SU-DHL-6 (cell line): ENCODE measurements around the gene ZBTB44.

Experiments used
- H2AFZ ChIP-seq: fragments of 200-600 bp; sonication (generic); 2 replicates; pipeline ENCODE4 v1.6.1; 2014; ENCODE audit warnings: low read depth, mild to moderate bottlenecking, moderate library complexity, mixed read lengths, antibody characterized with exemption, low read length; ENCODE audit not compliant: severe bottlenecking
- H3F3A ChIP-seq: fragments of 200-600 bp; shearing (Covaris generic); 2 replicates; pipeline ENCODE4 v1.6.0; 2016; ENCODE audit warnings: antibody characterized with exemption, mild to moderate bottlenecking; ENCODE audit not compliant: insufficient read depth
- H3K27ac ChIP-seq: fragments of 200-600 bp; sonication (generic); 2 replicates; pipeline ENCODE4 v1.5.1; 2016; ENCODE audit warnings: low read depth, mild to moderate bottlenecking, low read length, moderate library complexity, mixed read lengths
- H3K27me3 ChIP-seq: fragments of 200-600 bp; sonication (generic), shearing (Covaris generic); 2 replicates; pipeline ENCODE4 v1.6.0; 2014; ENCODE audit warnings: mild to moderate bottlenecking, low read length
- H3K36me3 ChIP-seq: fragments of 200-600 bp; sonication (generic); 2 replicates; pipeline ENCODE4 v1.6.1; 2014; ENCODE audit warnings: mild to moderate bottlenecking, low read length, mixed read lengths
- H3K4me2 ChIP-seq: fragments of 300-600, 200-600 bp; shearing (Covaris generic), sonication (generic); 2 replicates; pipeline ENCODE4 v1.6.0; 2014; ENCODE audit warnings: low read length, low read depth, mild to moderate bottlenecking; ENCODE audit not compliant: poor library complexity, severe bottlenecking
- H3K4me3 ChIP-seq: fragments of 200-600 bp; sonication (generic); 2 replicates; pipeline ENCODE4 v1.5.1; 2014; ENCODE audit warnings: antibody characterized with exemption, low read length, mild to moderate bottlenecking, mixed read lengths; ENCODE audit not compliant: insufficient read depth, poor library complexity, severe bottlenecking
- H3K79me2 ChIP-seq: fragments of 200-600 bp; sonication (generic); 2 replicates; pipeline ENCODE4 v1.6.1; 2014; ENCODE audit warnings: mild to moderate bottlenecking, low read length, moderate library complexity; ENCODE audit not compliant: insufficient read depth
- H3K9ac ChIP-seq: fragments of 200-600 bp; sonication (generic); 2 replicates; pipeline ENCODE4 v1.7.0; 2014; ENCODE audit warnings: mild to moderate bottlenecking, low read length
- H3K9me2 ChIP-seq: fragments of 200-600 bp; sonication (generic); replicated peaks from 2 replicates; pipeline ENCODE4 v1.6.1; 2014; ENCODE audit warnings: low read length; ENCODE audit not compliant: insufficient read depth
- H3K9me3 ChIP-seq: fragments of 200-600 bp; sonication (generic); 2 replicates; pipeline ENCODE4 v1.6.1; 2014; ENCODE audit warnings: low read length, mixed read lengths; ENCODE audit not compliant: insufficient read depth
- H4K20me1 ChIP-seq: fragments of 200-600 bp; sonication (generic); 2 replicates; pipeline ENCODE4 v1.6.1; 2014; ENCODE audit warnings: low read depth, mild to moderate bottlenecking, antibody characterized with exemption, low read length, moderate library complexity, mixed read lengths
- CTCF ChIP-seq: fragments of 200-600 bp; sonication (generic); IDR thresholded peaks from one replicate; pipeline ENCODE4 v1.5.1; 2017; ENCODE audit warnings: antibody characterized with exemption, mild to moderate bottlenecking, low read length, moderate library complexity; ENCODE audit not compliant: insufficient read depth, poor library complexity, severe bottlenecking
- EZH2phosphoT487 ChIP-seq: fragments of 200-600 bp; sonication (generic), shearing (Covaris generic); conservative IDR thresholded peaks from 2 replicates; pipeline ENCODE4 v1.6.1; 2018; ENCODE audit warnings: mild to moderate bottlenecking, antibody characterized with exemption, low read length, moderate library complexity, mixed read lengths

The ZBTB44 gene

GRCh38 chr11:130211781-130212401 lies 102.8 kb downstream of the ZBTB44 start:
- Histone ChIP-seq H3K9ac (no peak overlapping the region), H3K4me2 (no peak overlapping the region), H3K36me3 (no peaks in the 10 kb centered on the region), H4K20me1 (no peaks in the 10 kb centered on the region), H3K9me2 (no peaks in the 10 kb centered on the region), H3K9me3 (no peaks in the 10 kb centered on the region), H3K79me2 (no peaks in the 10 kb centered on the region), H3K27ac (no peak overlapping the region), H2AFZ (no peak overlapping the region), H3K4me3 (no peak overlapping the region), H3F3A (no peaks in the 10 kb centered on the region), H3K27me3 (no peaks in the 10 kb centered on the region)
- TF ChIP-seq CTCF (no peak), EZH2phosphoT487 (no peak)

DNA sequence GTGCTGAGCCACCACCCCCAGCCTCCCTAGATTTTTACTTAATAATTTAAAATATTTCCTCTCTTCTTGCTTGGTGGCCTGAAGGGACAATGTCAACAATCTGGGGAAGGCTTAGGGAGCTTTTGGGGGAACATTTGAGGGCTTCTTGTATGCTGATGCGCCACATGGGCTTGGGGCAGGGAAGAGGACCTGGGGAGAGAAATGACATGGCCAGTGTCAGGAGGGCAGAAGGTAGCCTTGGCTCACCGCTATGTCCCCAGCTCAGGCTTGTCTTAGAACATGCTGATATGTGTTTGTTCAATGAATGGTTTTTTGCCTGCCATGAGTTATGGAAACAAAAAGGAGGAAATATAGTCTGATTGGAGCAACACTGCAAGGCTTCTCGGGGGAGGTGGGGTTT lies 103.6 kb downstream of the ZBTB44 start:
- no peak overlapping the region for H3K9ac ChIP-seq
- H3K27ac ChIP-seq, result no peak overlapping the region
- TF ChIP-seq EZH2phosphoT487 (no peak), CTCF (no peak)
- H3K36me3 ChIP-seq, result no peaks in the 10 kb centered on the region
- no peak overlapping the region for H3K4me2 ChIP-seq
- H3K27me3 ChIP-seq, result no peaks in the 10 kb centered on the region
- no peaks in the 10 kb centered on the region for H3K9me3 ChIP-seq
- no peak overlapping the region for H3K4me3 ChIP-seq
- H3K9me2 ChIP-seq, result no peaks in the 10 kb centered on the region
- no peak overlapping the region for H2AFZ ChIP-seq
- H3K79me2 ChIP-seq, result no peaks in the 10 kb centered on the region
- H4K20me1 ChIP-seq, result no peaks in the 10 kb centered on the region
- no peaks in the 10 kb centered on the region for H3F3A ChIP-seq

GRCh38 chr11:130209954-130210854 lies 104.5 kb downstream of the ZBTB44 start:
- no peaks in the 10 kb centered on the region for H3F3A ChIP-seq
- no peaks in the 10 kb centered on the region for H3K9me3 ChIP-seq
- H3K27me3 ChIP-seq, result no peaks in the 10 kb centered on the region
- no peaks in the 10 kb centered on the region for H3K36me3 ChIP-seq
- no peaks in the 10 kb centered on the region for H4K20me1 ChIP-seq
- H3K4me2 ChIP-seq, result no peak overlapping the region
- H3K27ac ChIP-seq, result no peak overlapping the region
- H3K4me3 ChIP-seq, result no peak overlapping the region
- TF ChIP-seq EZH2phosphoT487, result no peak
- H3K9me2 ChIP-seq, result no peaks in the 10 kb centered on the region
- no peak overlapping the region for H3K9ac ChIP-seq
- no peak overlapping the region for H2AFZ ChIP-seq
- no peaks in the 10 kb centered on the region for H3K79me2 ChIP-seq
